HG03378 (cell line): ENCODE results near the gene SPON1.
"Not testable (repeated sequence)": the region's sequence is repeated elsewhere in the genome, so short reads cannot be mapped to it uniquely, and the experiment has no call there.

Source experiments
- ATAC-seq: cut with Tn5 transposase; IDR thresholded peaks from one replicate; pipeline ENCODE4 v1.9.1; 2021; ENCODE audit warnings: mild to moderate bottlenecking, moderate library complexity; ENCODE audit not compliant: unreplicated experiment

The SPON1 gene

DNA sequence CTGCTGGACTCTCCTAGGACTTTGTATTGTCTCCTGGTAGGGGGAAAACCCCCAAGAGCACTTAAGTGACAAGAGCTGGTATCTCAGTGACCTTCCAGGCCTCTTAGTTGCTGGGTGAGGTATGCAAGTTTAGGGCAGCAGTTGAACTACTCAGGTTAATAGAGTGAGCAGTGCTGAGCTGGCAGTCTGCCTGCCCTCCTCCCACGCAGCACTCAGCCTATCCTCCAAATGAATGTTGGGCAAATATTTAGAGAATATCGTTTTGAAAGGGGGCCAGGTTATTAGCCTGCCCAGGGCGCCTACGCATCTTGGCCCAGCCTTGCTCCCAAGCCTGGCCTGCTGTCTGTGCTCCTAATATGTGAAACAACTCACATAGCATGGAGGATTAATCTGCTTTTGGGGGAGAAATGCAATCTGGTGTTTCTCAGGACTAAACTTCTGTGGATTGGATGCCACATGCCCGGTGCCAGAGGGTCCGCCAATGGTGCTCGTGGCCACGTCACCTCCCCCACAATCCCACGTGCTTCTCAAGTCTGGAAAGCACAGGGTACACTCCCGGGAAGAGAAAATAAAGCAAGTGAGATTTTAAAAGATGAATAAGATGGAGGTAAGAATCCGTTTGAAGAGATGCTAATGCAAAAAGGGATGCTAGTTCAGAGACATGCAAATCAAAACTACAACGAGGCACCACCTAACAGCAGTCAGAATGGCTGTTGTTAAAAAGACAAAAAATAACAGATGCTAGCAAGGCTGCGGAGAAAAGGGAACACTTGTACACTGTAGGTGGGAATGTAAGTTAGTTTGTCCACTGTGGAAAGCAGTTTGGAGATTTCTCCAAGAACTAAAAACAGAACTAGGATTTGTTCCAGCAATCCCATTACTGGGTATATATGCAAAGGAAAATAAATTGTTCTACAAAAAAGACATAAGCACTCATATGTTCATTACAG lies 67.7 kb downstream of the SPON1 start:
- no peak for ATAC-seq

DNA sequence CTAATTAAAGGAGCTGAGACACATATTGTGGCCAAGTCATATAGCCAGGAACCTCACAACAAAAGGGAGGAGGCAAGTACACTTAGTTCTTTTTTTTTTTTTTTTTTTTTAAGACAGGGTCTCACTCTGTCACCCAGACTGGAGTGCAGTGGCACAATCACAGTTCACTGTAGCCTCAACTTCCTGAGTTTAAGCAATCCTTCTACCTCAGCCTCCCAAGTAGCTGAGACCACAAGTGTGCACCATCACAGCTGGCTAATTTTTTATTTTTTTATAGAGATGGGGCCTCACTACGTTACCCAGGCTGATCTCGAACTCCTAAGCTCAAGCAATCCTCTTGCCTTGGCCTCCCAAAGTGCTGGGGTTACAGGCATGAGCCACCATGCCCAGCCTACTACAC lies 73.0 kb downstream of the SPON1 start:
- ATAC-seq = not testable (repeated sequence)

DNA sequence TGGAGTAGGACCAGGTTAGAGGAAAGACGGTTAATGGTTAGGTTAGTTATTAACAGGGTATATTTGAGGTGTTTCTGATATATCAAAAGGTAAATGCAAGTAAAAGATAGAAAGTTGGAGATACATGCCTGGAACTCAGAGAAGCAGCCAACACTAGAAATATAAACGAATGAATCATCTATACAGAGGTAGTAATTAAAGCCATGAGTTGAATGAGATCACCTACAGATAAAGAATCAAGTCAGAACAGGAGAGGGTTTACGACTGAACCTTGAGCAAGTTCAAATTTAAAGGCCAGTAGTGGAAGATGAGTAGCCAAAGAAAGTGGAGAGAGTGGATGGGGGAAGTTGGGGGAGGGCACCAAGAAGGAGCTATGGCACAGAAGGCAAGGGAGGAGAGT lies 73.9 kb downstream of the SPON1 start:
- ATAC-seq = no peak

DNA sequence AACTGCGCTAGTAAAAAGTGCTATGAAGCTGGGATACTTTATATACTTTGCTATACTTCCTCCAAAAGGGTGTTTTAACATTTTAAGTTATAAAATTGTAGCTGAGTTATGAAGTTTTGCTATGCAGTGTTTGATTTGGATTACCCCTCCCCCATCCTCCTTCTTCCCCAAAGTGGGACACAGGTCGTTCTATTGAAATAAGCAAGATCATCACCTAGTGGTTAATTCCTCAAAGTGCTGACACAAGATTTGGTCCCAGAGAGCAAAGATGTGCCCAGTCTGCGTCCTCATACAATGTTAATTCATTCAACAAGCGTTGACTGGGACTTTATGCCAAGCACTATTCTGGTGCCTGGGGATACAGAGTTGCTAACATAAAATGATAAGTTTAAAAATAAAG lies 78.5 kb downstream of the SPON1 start:
- no peak for ATAC-seq

DNA sequence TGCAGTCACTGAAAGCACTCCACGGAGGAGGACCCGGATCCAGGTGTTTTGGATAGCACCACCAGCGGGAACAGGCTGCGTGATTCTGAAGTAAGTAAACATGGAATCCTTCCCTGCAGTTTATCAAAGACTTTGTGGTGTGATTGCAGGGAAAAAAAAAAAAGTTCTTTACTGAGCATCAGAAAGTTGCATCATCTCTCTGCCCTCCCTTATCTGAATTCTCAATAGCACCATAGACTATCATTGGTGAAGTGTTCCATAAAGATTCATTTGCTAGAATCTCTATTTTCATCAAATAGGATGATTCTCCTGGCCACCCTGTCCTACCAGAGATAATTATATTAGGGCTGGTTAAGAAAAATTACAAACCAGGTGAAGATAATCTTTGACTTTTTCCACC lies 79.0 kb downstream of the SPON1 start:
- ATAC-seq = no peak

DNA sequence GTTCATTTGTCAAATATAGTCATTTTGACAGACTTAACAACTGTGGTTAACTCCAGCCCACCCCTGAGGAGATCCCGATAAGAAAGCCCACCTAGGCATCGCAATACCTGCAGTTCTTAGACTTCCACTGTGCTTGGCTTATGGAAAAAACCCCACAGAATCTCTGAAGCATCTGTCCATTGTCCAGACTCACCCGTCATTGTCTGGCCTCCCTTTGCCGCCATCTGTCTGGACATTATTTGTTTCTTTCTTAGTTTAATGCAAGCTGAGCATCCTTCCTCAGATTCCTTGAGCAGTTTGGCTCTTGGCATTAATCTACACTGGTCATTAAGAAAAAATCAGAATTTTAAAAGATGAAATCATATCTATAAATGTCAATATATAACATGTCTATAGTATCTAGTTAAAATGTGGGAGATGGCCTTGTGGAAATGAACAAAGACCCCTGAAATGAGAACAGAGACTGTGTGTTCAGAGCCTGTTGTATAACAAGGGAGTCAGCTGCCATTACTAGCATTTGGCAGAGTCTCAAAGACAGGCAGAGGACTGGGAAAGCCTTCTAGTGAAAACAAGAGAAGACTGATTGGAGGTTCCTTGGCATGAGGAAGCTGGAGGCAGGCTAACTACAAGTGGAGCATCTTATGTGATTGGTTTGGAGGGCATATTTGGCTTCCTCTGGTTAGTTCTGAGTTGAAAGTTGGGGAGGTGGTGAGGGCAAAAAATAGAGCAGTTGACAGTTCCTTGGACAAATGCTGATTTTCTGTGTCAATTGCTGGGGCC lies 80.4 kb downstream of the SPON1 start:
- no peak for ATAC-seq

DNA sequence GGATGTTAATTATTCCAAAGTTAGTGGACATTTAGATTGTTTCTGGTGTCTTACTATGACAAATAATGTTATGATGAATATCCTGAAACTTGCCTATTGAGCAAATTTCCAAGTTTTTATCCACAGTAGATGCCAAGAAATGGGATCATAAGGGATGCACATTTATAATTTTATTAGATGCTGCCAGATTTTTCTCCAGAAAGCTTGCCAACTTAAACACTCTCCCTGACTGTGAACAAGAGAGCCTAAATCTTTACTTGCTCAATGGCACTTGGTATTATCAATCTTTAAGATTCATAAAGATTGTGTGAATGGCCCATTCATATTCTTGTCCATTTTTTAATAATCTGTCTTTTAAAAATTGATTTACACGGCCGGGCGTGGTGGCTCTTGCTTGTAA lies 82.4 kb downstream of the SPON1 start:
- ATAC-seq = no peak

DNA sequence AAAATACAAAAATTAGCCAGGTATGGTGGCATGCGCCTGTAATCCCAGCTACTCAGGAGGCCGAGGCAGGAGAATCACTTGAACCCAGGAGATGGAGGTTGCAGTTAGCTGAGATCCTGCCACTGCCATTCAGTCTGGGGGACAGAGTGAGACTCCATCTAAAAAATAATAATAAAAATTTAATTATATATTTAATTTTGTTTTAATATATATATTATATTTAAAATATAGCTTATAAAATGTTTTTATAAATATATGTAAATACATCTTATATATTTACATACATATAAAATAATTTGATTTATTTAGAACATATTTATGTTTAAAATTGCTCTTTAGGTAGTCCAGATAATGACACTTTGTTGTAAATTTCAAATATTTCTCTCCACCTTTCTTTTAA lies 82.9 kb downstream of the SPON1 start:
- ATAC-seq = no peak

DNA sequence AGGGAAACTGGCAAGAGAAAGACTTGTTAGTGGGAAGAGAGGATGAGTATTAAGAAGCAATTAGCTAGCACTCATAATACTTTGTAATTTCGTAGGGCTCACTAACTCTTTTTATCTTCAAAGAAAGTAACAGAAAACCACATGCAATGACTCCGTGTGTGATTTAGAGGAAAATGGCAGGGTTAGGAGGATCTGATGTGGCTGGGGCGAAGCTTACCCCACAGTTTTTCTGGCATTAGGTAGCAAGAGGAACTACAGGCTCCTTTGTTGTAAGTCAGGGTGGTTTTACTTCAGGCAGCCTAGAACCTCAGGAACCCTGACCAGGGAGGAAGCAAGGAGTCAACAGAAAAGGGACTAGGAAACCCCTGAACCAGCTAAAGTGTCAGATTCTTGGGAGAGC lies 89.7 kb downstream of the SPON1 start:
- no peak for ATAC-seq

DNA sequence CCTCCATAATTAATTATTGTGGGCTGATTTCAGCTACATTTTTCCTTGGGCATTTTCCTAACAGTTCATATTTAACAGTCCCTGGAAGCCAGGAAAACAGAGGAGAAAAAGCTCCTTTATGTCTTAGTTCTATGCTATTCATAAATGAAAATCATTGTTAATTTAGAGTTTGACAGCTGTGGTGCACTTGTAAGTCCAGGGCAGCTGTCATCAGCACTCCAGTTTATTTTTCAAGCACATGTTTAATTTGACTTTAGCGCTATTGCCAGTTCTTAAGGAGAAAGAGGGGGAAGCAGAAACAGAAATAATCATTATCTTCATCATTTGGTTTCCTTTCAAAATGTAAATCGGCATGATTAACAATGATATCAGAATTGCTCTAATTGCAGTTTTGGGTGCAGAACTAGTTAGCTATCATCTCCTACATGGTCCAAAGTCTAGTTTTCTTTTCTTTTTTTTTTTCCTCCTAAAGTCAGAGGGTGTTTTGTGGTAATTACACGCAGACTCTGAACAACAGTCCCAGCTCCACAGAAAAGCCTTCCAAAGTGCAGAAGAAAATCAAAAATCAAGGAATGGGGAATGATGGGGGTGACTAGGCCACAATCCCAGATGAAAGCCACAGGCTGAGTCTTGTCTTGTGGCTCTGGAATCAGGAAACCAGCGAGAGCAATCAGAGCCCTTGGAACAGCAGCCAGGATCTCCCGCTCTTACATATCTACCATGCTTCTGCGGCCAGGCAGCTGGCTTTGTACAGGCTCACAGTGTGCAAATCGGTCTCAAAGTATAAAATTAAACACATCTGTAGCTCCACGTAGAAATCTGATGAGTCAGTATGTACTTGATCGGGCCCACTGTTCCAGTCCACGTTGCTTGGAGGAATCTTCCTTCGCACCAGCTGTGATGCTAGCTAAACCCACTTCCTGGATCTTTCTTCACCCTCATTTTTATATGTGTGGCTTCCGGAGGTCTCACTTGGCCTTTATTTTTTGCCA lies 91.9 kb downstream of the SPON1 start:
- ATAC-seq = no peak

DNA sequence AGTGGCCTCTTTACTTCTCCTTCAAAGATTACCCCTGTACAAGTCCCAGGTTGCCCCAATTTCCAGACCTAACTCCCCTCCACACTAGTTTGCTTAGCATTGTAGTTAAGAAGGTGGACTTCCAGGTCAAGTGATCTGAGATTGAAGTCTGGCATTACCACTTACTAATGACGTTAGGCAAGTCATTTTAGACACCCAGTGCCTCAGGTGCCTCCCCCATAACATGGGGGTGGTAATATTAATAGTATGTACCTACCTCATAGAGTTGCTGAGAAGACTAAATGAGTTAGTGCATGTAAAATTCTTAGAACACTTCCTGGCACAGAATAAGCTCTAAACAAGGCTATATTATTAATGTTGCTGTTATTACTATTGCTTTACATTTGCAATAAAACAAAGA lies 93.4 kb downstream of the SPON1 start:
- no peak for ATAC-seq

DNA sequence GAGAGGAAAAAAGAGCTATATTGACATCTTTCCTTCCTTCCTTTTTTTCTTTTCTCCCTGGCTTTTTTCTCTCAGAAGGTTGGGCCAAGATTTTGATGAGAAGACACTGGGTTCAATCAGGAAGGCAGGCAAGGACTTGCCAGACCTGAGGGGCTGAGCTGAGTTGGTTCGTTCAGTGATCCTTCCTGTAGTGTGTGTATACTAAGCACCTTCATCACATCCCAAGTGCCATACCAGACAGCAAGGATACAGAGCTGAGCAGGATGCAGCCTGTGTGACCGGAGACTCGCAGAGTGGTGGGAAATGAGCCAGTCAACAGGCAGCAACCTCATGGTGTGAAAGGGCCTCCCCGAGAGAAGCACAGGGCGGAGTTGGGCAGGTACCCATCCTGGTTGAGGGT lies 95.5 kb downstream of the SPON1 start:
- no peak for ATAC-seq

DNA sequence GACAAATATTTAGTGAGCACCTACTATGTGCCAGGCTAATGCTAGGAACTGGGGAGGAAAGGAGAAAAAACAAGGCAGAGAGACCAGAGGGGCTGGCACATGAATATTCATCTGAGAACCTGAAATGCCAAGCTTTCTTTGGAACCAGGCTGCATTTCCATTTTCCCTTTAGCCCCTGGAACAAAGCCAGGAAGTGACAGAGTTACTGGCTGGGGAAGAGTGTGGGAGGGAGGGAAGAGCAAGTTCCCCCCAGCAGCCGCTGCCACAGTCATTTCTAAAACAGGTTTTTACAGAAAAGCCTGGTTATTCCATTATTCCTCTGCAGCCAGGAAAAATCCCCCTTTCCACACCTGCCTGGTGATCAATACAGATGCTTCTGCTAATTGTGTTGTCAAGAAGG lies 97.0 kb downstream of the SPON1 start:
- no peak for ATAC-seq

DNA sequence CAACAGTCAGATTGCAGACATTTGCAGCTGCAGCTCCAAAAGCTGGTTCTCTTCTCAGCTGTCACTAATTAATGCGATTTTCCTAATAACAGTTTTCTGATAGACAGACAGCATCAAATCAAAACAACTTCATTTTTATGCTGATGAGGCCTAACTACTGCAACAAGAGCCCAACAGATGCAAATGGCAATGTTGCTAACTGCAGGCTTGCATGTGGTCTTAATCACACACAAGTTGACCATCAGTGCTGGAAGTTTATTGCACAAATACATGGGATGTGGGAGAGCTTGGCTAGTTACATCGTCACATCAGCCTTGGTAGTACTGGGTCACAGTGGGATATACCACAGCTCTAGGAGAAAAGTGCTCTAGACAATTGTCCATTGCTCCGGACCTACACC lies 99.2 kb downstream of the SPON1 start:
- no peak for ATAC-seq

DNA sequence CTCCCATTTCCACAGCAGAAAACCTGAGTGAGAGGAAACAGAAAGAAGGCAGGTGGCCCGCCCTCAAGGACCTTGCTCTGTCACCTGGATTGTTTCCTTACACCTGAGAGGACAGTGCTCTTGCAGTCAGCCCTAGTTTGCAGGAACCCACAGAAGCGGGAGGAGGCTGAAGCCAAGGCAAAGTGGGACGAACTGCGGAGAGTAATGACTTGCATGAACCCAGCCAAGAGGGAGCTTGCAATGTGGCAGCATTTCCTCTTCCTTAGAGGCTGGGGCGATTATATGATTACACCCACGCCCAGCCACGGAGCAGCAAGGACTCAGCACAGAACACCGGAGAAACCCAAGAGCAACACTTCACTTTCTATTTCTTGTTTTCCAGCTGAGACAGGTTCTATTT lies 102.6 kb downstream of the SPON1 start:
- no peak for ATAC-seq

DNA sequence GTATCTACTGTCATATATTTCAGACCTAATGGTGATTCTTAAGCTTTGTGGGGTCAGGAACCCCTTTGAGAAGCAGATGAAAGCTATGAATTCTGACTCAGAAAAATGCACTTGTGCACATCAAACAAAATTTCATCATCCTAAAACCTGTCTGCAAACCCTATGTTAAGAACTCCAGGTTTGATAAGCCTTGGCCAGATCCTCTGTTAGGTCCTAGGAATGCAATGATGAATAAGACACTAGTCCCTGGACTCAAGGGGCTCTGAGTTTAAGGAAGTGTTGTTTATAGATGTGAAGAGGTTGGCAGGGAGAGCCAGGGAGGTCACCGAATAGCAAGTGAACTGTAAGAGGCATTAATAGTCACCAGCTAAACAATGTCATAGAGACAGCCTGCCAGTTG lies 103.2 kb downstream of the SPON1 start:
- no peak for ATAC-seq

DNA sequence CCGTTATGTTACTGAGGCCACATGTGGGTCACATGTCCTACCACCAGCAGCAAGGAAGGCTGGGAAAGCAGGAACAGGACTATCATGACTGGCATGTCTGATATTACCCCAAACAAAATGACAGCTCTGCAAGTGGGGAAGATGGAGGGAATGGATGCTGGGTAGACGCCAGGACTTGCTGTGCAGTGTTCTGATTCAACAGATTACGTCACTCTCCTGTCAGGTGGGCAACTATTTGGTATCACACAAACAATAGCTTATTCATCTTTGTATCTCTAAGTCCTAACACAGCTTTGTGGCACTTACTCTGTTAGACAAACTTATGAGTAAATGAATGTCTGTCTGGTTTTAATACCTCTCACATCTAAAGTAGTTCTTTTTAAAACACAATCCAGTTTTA lies 105.2 kb downstream of the SPON1 start:
- ATAC-seq = no peak

DNA sequence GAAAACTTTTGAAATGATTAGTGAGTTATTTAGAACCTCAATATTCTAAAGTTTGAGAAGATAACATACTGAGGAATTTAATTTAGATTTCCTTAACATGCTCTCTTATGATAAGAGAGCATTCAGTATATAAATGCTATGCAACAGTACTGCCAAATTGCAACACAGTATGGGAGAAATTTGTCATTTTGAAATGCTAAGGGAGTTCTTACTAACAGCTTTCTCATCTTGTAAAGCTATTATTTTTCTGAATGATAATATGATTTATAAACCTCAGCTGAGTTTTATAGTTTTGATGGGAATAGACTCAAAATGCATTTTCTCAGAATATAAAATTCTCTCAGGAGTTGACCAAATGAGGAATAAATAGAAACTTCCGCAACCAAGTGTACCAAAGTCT lies 108.4 kb downstream of the SPON1 start:
- ATAC-seq = no peak

DNA sequence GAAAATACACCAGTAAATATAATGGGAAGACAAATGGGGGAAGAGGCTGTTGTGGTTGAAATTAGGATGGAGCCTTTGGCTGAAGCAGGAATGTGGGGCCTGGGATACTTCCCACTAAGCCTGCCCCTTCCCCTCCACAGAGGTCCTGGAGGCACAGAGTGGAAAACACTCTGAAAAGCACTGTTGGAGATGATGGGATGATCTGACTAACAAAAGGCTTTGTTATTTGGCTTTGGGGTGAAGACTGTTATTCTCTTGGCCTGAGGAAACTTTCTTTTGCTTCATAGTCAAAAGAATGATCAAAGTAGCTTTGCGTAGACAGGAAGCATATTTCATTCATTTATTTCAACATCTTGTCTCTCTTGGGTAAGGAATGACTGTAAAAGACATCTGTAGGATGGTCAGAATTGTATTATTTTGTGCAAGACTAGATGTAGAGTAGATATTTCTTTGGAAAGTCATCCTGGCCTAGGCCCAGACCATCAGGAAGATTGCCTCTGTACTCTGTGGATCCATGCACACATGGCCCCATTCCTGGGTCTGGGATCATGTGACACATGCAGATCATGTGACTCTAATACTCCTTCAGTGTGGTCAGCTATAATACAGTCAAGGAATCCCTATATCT lies 111.4 kb downstream of the SPON1 start:
- no peak for ATAC-seq
